Keratinocyte (primary cell): ENCODE measurements around the gene SLC6A3. TPM values are rescaled to one million over a fixed set of nuclear protein-coding genes. Genes with fewer than 3 reads are reported as not detected.

ENCODE experiments used
- DNase-seq: peaks from one replicate; pipeline ENCODE4 v3.0.0-alpha.2; 2011; ENCODE audit warnings: low read depth, missing footprints, low spot score
- FAIRE-seq: peaks from 2 replicates; lab custom pipeline; 2011; peaks lifted over from hg19 to GRCh38; lab: Jason Lieb, UNC
- H2AFZ ChIP-seq: 2 replicates; pipeline ENCODE4 v1.6.0; 2012; ENCODE audit warnings: low read length, control low read depth, inconsistent platforms; ENCODE audit not compliant: control insufficient read depth
- H3K27ac ChIP-seq: 2 replicates; pipeline ENCODE4 v1.5.1; 2011; ENCODE audit warnings: low read length; ENCODE audit not compliant: control insufficient read depth, insufficient read depth
- H3K27me3 ChIP-seq: 3 replicates; pipeline ENCODE4 v1.6.0; 2011; ENCODE audit warnings: low read length; ENCODE audit not compliant: control insufficient read depth, insufficient read depth; ENCODE audit errors: extremely low read depth
- H3K36me3 ChIP-seq, 2 experiments: 2 replicates in 1 of 2; 3 replicates in 1 of 2; pipeline ENCODE4 v1.5.1; 2011; ENCODE audit warnings: low read length in 2 of 2, mild to moderate bottlenecking in 1 of 2; ENCODE audit not compliant: control insufficient read depth in 2 of 2, insufficient read depth in 2 of 2; ENCODE audit errors: extremely low read depth in 1 of 2
- H3K4me1 ChIP-seq: 3 replicates; pipeline ENCODE4 v1.5.1; 2011; ENCODE audit warnings: low read length; ENCODE audit not compliant: control insufficient read depth, insufficient read depth; ENCODE audit errors: extremely low read depth
- H3K4me2 ChIP-seq: 3 replicates; pipeline ENCODE4 v1.6.0; 2011; ENCODE audit warnings: low read depth, low read length; ENCODE audit not compliant: control insufficient read depth, insufficient read depth; ENCODE audit errors: extremely low read depth
- H3K4me3 ChIP-seq, 3 experiments: fragments of 200-600 bp in 1 of 3; sonication (generic) in 1 of 3; 2 replicates in 2 of 3; 3 replicates in 1 of 3; pipeline ENCODE4 v1.5.1; 2011 to 2016; ENCODE audit warnings: low read length in 3 of 3, mild to moderate bottlenecking in 3 of 3, control low read depth in 2 of 3, inconsistent platforms in 1 of 3, low read depth in 1 of 3, mixed read lengths in 1 of 3, mixed run types in 1 of 3, moderate library complexity in 1 of 3; ENCODE audit not compliant: control insufficient read depth in 2 of 3, insufficient read depth in 2 of 3; ENCODE audit errors: extremely low read depth in 1 of 3
- H3K79me2 ChIP-seq: 2 replicates; pipeline ENCODE4 v1.6.0; 2012; ENCODE audit warnings: low read length; ENCODE audit not compliant: control insufficient read depth, insufficient read depth
- H3K9ac ChIP-seq: 3 replicates; pipeline ENCODE4 v1.6.0; 2011; ENCODE audit warnings: low read length; ENCODE audit not compliant: control insufficient read depth, insufficient read depth; ENCODE audit errors: extremely low read depth
- H3K9me1 ChIP-seq: 3 replicates; pipeline ENCODE4 v1.6.0; 2011; ENCODE audit warnings: low read length; ENCODE audit not compliant: control insufficient read depth, insufficient read depth; ENCODE audit errors: extremely low read depth
- H3K9me3 ChIP-seq: 2 replicates; pipeline ENCODE4 v1.5.1; 2012; ENCODE audit warnings: low read depth, low read length; ENCODE audit not compliant: control insufficient read depth
- H4K20me1 ChIP-seq: 3 replicates; pipeline ENCODE4 v1.6.0; 2011; ENCODE audit warnings: low read length; ENCODE audit not compliant: control insufficient read depth, insufficient read depth; ENCODE audit errors: extremely low read depth
- CTCF ChIP-seq, 3 experiments: IDR thresholded peaks in 1 of 3; conservative IDR thresholded peaks in 1 of 3; optimal IDR thresholded peaks in 1 of 3; 2 replicates in 2 of 3; 3 replicates in 1 of 3; pipeline versions ENCODE3 to v1.5.1; 2011; ENCODE audit warnings: low read length in 3 of 3, mild to moderate bottlenecking in 3 of 3, moderate library complexity in 2 of 3, control low read depth in 1 of 3, inconsistent platforms in 1 of 3; ENCODE audit not compliant: insufficient read depth in 2 of 3; ENCODE audit errors: extremely low read depth in 1 of 3
- EZH2 ChIP-seq: IDR thresholded peaks from one replicate; pipeline ENCODE4 v1.6.1; 2012; ENCODE audit warnings: inconsistent platforms, mild to moderate bottlenecking, low read length, moderate library complexity
- dilution Hi-C: fragments of 300-500 bp; cut with MboI; formaldehyde crosslinking; loops from one replicate; pipeline ENCODE4 v1.7.0; 2020; ENCODE audit warnings: low sequenced_read_pairs; ENCODE audit not compliant: extremely low pct_ligation_motif_present
- polyA plus RNA-seq, 5 experiments: library from polyadenylated mRNA; depleted of rRNA in 3 of 5; stranded (reverse) in 3 of 5; stranded (forward) in 1 of 5; unstranded in 1 of 5; fragments of >200 nt; gene quantifications; 1 replicate in 1 of 5; 2 replicates in 3 of 5; 3 replicates in 1 of 5; pipeline versions ENCODE4 v1.2.1 to v1.2.3, GENCODE V29; 2011 to 2012; ENCODE audit warnings: missing spikeins in 2 of 5, low read depth in 1 of 5, low replicate concordance in 1 of 5

The SLC6A3 gene
- polyA plus RNA-seq, 1 donor (not counting 4 experiments of a cell fraction or from before 2014, with no cell fraction given), result 0.03 TPM

GRCh38 chr5:1468247-1468612, 23.0 kb upstream of the SLC6A3 start:
- Histone ChIP-seq H2AFZ (no peak overlapping the region), H3K27me3 (no peaks in the 10 kb centered on the region), H3K4me2 (no peak overlapping the region), H3K36me3 (peaks cover 18 to 20% of the 10 kb centered on the region in 2 experiments), H3K9ac (no peak overlapping the region), H3K9me1 (no peaks in the 10 kb centered on the region), H4K20me1 (no peaks in the 10 kb centered on the region), H3K4me3 (no peak overlapping the region), H3K79me2 (no peaks in the 10 kb centered on the region), H3K9me3 (peaks cover 3% of the 10 kb centered on the region), H3K27ac (no peak overlapping the region), H3K4me1 (peaks cover 5% of the 10 kb centered on the region)
- TF ChIP-seq CTCF (optimal IDR thresholded peaks at IDR 0.05 in 1 of 3, IDR thresholded peaks at IDR 0.05 in 1 of 3, conservative IDR thresholded peaks at IDR 0.05 in 1 of 3; ENCODE audit: extremely low read depth in 1 of 3, insufficient read depth in 2 of 3, low read length in 3 of 3) (peak in 2 of 3 experiments; percentile 29 to 47), EZH2 (no peak)
- FAIRE-seq (no peak), DNase-seq (no peak)
- dilution Hi-C loops, result no loop called here

GRCh38 chr5:1467341-1468246, 22.4 kb upstream of the SLC6A3 start:
- Histone ChIP-seq H3K4me3 (no peak overlapping the region), H3K27me3 (no peaks in the 10 kb centered on the region), H3K4me2 (no peak overlapping the region), H3K4me1 (peaks cover 5% of the 10 kb centered on the region), H4K20me1 (no peaks in the 10 kb centered on the region), H3K27ac (no peak overlapping the region), H3K36me3 (peaks cover 20% of the 10 kb centered on the region in 2 experiments), H3K9me1 (no peaks in the 10 kb centered on the region), H2AFZ (no peak overlapping the region), H3K79me2 (no peaks in the 10 kb centered on the region), H3K9me3 (peaks cover 3% of the 10 kb centered on the region), H3K9ac (no peak overlapping the region)
- dilution Hi-C loops, result no loop called here
- FAIRE-seq (no peak), DNase-seq (no peak)
- TF ChIP-seq EZH2, result no peak
- TF ChIP-seq CTCF (optimal IDR thresholded peaks at IDR 0.05 in 1 of 3, IDR thresholded peaks at IDR 0.05 in 1 of 3, conservative IDR thresholded peaks at IDR 0.05 in 1 of 3; ENCODE audit: extremely low read depth in 1 of 3, insufficient read depth in 2 of 3, low read length in 3 of 3), result no peak
